ENCODE data around the gene TMEM150C.
A peak's percentile ranks its signal among the peaks of the same experiment; 100 is the strongest.
"Not testable (repeated sequence)": the region's sequence is repeated elsewhere in the genome, so short reads cannot be mapped to it uniquely, and the experiment has no call there.

TMEM150C gene

DNA sequence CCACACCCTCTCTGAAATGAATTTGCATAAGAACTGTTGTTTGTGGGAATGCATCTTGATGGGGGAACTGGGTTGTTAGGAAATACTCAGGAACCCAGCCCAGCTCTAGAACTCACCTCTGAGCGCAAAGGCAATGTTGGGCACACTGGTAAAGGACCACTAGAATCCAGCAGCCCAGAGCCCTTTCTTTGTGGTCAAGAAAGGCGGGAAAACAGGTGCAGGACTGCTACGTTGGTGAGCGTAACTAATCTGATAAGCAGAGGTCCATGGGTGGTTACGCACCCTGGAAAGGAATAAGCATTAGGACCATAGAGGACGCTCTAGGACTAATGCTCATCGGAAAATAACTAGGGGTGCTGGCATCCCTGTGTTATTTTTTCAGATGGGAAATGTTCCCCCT lies 85.9 kb downstream of the TMEM150C start:
- DNase-seq (ENCODE audit: low read depth in 2 of 2) = not testable (repeated sequence)

DNA sequence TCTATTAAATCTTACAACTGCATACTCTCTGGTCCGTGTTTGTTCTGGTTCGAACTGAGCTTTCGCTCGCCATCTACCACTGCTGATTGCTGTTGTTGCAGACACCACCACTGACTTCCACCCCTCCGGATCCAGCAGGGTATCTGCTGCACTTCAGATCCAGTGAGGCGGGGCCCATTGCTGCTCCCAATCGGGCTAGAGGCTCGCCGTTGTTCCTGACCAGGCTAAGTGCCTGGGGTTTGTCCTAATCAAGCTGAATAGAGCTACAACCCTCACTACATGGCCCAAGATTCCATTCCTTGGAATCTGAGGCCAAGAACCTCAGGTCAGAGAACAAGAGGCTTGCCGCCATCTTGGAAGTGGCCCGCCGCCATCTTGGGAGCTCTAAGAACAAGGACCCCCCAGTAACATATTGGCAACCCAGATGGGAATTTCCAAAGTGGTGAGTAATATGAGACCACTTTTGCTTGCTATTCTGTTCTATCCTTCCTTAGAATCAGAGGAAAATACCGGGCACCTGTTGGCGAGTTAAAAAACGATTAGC lies 88.1 kb downstream of the TMEM150C start:
- no peak for DNase-seq (ENCODE audit: low read depth in 2 of 2)

DNA sequence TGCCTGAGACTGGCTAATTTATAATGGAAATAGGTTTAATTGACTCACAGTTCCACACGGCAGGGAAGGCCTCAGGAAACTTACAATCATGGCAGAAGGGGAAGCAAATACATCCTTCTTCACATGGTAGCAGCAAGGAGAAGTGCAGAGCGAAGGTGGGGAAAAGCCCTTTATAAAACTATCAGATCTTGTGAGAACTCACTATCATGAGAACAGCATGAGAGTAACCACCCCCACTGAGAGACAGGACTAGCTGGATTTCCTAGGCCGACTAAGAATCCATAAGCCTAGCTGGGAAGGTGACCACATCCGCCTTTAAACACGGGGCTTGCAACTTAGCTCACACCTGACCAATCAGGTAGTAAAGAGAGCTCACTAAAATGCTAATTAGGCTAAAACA lies 88.7 kb downstream of the TMEM150C start:
- not testable (repeated sequence) for DNase-seq (ENCODE audit: low read depth in 2 of 2)

DNA sequence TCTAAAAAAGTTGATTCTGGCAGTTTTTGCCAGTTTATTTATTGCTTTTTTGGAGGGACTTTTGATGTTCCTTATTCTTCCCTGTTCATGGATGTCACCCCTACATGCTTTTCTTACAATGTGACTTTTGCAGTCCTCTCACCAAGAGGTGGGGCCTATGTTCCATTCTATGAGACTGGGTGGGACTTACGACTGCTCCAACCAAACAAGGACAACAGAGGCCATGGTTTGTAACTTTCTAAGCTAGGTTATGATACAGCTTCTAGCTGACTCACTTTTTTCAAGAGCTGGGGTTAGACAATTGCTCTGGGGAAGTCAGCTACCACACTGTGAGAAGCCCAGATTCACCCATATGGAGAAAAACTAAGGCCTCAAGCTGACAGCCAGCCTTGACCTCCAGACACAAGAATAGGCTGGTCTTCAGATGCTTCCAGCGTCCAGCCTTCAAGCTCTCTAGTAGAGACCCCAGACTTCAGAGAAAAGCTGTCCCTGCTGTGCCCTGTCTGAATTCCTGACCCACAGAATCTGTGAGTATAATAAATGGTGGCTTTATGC lies 91.9 kb downstream of the TMEM150C start:
- DNase-seq (ENCODE audit: low read depth in 2 of 2) = no peak

DNA sequence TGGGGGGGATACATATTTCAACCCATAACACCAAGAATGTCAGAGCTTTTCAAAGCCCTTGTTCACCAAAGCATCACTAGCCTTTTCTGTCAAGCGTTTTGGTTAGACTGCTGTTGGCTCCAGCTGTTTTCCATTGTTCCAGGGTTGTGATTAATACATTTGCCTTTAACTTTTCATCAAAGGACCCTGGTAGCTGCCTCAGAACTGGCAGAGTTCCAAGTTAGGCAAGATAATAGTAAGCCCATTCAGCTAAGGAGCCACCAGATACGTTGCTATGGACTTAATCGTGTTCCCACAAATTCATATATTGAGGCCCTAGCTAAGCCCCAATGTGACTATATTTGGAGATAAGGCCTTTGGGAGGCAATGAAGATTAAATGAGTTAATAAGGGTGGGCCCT lies 94.3 kb downstream of the TMEM150C start:
- DNase-seq (ENCODE audit: low read depth in 2 of 2) = no peak

DNA sequence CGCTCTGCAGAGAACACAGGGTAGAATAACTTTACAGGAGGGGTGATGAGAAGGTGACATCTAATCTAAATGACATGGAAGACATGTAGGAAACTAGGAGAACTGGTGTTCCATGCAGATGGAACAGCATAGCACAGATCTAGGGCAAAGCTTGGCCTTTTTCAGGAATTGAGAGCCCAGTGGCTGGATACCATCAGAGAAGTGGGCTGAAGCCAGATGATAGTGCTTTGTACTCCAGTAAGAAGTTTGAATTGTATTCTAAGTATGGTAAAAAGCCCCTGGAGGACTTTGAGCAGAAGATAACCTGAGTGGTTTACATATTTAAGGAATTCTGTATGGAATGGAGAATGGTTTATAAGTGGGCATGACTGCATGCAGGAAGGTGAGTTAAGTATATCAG lies 98.6 kb downstream of the TMEM150C start:
- no peak for DNase-seq (ENCODE audit: low read depth in 2 of 2)

DNA sequence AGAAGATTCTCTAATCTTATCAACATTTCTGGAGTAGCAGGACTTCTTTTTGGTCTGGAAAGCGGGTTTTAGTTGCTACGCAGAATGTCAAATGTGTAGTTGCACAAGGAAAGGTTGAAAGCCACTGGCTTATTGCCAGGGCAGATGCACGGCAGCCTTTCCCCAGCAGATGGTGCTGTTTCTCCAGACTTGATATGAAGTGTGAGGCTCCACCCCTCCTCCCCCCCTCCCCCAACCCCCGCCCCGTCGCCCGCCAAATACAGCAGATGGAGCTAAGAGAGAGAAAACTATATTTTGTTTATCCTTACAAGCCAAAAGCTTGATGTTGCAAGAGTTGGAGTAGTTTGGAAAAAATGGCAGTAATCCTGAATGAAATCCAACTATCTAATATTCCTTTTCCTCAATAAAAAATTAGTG lies 99.4 kb downstream of the TMEM150C start:
- peak; percentile 61 to 65 for DNase-seq (ENCODE audit: low read depth in 2 of 2)

DNA sequence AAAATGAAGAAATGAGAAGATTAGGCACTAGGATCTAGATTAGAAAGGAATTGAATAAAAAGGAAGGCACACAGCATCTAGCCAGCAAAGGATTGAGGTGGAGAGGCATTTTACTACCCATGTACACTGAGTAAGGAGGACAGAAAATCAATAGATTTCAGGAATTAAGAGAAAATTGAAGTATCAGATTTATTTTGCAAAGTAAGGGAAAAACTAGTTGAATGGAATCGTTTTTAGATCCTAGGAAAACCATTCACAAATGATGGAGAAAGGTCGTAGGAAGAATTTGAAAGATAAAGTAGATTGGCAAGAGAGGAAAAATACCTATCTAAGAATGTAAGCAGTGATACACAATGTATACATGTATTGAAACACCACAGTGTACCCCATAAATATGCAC lies 100.1 kb downstream of the TMEM150C start:
- no peak for DNase-seq (ENCODE audit: low read depth in 2 of 2)

DNA sequence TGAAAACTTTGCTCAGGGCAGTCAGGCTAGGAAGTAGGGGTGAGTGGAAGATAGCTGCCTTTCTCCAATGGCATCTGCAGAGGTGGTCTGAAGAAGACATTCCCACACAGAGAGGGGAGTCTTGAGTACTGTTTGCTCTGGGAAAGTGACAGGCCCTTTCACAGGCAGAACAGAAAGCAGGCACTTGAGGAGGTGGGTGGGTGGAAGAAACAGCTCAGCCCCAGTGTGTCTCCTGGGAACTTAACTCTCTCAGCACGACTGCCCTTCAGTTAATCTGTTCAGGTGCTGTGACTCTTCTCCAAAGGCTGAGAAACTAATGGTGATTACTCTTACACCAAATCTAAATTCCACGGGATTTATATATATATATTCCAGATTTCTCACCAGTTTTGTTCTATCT lies 103.1 kb downstream of the TMEM150C start:
- no peak for DNase-seq (ENCODE audit: low read depth in 2 of 2)

DNA sequence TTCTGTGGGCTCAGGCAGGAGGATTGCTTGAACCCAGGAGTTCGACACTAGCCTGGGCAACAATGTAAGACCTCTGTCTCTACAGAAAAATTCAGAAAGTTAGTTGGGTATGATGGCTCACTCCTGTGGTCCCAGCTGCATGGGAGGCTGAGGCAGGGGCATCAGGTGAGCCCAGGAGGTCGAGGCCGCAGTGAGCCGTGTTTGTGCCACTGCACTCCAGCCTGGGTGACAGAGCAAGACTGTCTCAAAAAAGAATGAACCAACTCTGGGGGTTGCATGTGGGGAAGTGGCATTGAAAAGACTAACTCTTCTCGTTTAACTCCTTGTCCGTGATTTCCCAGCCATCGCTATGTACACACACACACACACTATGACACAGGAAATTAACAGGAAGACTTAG lies 104.5 kb downstream of the TMEM150C start:
- no peak for DNase-seq (ENCODE audit: low read depth in 2 of 2)

DNA sequence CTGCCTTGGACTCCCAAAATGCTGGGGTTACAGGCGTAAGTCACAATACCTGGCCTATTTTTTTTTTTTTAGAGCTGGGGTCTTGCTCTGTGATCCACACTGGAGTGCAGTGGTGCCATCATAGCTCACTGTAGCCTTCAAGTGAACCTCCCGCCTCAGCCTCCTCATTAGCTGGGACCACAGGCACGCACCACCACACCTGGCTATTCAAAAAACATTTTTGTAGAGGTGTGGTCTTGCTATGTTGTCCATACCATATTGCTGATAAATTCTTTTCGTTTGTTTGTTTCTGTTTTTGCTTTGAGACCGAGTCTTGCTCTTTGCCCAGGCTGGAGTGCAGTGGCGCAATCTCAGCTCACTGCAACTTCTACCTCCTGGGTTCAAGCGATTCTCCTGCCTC lies 109.8 kb downstream of the TMEM150C start:
- no peak for DNase-seq (ENCODE audit: low read depth in 2 of 2)

DNA sequence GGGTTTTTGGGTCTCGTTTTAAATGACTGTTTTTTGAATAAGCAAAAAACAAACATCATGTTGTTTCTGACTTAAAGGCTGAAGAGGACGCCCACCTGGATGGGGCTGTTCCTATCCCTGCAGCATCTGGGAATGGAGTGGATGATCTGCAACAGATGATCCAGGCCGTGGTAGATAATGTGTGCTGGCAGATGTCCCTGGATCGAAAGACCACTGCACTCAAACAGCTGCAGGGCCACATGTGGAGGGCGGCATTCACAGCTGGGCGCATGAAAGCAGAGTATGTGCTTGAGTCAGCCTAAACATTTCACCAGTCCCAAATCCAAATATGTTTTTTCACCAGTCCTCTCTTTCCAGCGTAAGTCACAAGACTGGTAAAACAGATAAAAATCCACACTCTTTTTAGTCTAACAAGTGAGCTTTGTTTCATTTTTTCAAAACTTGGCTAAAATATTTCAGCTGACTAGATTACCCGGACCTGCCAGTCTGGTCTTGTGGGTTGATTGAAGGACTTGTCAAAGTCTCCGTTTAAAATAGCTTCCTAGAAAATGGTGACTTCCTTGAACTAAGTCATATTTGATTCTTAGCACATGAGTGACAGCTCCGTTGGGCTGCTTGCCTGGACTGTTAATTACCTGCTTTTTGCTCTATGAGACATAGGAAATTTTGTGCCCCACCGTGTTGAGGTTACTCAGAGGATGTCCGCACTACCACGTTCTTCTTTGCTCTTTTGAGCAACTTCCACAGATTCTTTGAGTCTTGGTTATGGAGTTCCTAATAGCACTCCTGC lies 110.6 kb downstream of the TMEM150C start:
- DNase-seq (ENCODE audit: low read depth in 2 of 2) = no peak

DNA sequence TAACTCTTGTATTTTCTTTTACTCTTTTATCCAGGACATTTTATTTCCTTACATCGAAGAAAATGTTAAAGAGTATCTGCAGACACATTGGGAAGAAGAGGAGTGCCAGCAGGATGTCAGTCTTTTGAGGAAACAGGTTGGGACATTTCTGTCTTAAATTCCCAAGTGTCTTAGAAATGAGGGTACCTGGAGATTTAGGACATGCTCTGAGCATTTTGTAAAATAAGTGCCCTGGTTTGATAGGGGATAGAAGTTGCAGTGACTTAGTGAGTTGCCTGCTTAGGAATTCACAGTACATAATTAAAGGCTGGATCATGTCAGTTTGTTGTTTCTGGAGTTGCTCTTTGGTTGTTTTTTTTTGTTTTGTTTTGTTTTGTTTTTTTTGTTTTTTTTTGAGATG lies 113.9 kb downstream of the TMEM150C start:
- no peak for DNase-seq (ENCODE audit: low read depth in 2 of 2)

DNA sequence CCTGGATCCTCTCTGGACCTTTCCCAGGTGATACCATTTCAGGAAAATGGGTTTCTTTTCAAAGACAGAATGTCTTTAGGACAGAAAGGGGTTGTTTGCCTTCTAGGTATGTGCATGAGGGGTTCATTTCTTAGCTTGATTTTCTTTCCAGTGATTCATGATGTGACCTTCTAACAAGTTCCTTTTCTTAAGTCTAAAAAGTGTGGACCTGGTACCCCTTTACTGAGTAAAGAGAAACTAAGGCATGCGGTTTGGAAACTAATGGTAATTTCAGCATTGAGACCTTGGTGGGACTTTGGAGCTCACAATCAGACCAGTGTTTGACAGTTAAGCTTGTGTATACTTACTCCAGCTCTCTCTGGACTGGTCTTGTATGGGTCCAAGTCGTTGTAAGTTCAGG lies 122.7 kb downstream of the TMEM150C start:
- no peak for DNase-seq (ENCODE audit: low read depth in 2 of 2)

DNA sequence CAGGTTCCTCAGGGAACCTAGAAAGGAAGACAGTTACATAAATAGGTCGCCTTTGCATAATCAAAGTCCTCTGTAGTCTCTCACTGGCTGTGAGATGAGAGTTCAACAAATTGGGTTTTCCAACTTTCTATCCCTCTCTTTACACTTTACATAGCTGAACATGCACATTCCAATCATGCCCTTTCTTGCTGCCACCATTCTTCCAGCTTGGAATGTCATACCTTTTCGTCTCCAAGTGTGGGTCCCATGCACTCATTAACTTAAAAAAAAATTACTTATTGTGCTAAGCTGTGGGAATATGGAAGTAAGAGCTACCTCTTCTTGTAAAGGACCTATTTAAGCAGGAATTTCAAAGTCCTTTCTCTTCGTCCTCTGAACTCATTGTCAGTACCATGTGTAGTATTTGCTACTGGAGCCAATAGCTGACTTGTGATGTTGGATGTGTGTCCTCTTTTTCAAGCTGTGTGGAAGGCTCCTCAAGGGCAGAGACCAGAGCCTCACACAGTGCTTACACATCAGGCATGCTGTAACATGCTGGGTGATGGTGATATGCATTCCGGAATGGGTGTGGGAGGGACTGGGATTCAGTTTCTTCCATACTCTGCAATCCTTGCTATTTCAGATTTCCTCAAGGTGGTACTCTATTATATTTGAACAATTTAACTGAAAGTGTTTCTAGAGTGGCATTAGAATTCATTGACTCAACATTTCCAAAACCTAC lies 124.3 kb downstream of the TMEM150C start:
- DNase-seq (ENCODE audit: low read depth in 2 of 2) = no peak

DNA sequence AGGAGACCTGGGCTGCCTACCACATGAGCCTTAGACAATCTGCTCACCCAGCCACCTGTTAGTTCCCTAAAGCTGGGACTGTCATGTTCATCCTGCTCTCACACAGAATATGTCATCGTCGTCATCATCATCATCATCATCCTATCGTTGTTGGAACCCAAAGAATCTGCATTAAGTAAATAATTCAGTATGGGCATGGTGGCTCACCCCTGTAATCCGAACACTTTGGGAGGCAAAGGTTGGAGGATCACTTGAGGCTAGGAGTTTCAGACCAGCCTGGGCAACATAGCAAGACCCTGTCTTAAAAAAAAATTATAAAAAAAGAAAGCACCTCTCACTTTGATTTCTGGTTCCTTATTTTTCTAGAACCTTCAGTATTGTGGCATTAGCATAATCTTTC lies 125.0 kb downstream of the TMEM150C start:
- DNase-seq (ENCODE audit: low read depth in 2 of 2) = no peak

DNA sequence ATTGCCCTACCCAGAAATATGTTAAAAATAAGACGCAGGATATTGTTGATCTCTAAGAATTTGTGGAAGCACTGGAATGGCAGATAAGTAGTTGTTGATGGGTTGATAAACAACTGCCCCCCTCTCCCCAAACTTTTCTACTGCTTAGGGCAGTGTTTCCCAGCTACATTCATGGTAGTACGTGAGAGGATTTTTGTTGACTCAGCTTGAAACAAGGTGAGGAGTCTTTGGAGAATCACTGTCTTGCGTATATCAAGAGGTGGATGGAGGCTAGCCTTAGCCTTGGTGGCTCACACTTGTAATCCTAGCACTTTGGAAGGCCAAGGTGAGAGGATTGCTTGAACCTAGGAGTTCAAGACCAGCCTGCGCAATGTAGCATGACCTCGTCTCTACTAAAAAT lies 125.7 kb downstream of the TMEM150C start:
- no peak for DNase-seq (ENCODE audit: low read depth in 2 of 2)

DNA sequence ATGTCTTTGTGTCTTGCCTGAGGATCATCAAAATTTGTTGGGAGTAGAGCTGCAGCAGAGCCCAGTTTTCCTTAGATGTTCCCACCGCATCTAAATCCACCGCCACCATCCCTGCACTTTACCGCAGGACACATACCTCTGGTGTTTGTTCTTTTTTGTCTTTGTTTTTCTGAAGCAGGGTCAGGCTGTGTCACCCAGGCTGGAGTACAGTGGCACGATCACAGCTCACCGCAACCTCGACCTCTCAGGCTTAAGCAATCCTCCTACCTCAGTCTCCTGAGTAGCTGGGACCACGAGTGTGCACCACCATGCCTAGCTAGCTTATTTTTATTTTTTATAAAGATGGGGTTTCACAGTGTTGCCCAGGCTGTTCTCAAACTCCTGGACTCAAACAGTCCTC lies 126.8 kb downstream of the TMEM150C start:
- DNase-seq (ENCODE audit: low read depth in 2 of 2) = no peak

DNA sequence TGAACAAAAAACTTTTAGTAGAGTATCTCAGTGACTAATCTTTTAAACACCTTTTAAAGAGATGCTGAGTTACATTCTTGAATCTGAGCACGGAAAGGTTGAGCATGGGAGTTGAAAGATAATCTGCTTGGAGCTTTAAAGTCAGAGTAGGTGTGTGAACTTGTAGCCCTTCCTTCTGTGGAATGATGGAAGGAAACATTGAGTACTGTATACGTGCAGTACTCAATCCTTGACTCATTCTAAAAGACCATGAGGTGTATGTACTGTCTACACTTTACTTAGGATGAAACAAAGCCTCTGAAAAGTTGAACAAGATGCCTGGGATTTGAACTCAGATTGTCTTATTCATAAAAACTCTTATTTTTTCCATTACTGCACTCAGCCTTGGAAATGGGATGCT lies 128.0 kb downstream of the TMEM150C start:
- no peak for DNase-seq (ENCODE audit: low read depth in 2 of 2)
